Neural progenitor cell (in vitro differentiated cells): ENCODE data around the gene ZNF521. TPM values are rescaled to one million over a fixed set of nuclear protein-coding genes. Genes with fewer than 3 reads are reported as not detected.

Experiments
- DNase-seq: peaks from one replicate; pipeline ENCODE4 v3.0.0-alpha.2; 2016; ENCODE audit warnings: low spot score
- H2AFZ ChIP-seq: fragments of 200-600 bp; sonication (generic); replicated peaks from 2 replicates; pipeline ENCODE4 v1.6.1; 2016; ENCODE audit warnings: antibody characterized with exemption
- H3F3A ChIP-seq: fragments of 200-600 bp; sonication (generic); 2 replicates; pipeline ENCODE4 v1.6.1; 2016; ENCODE audit warnings: antibody characterized with exemption, low read depth
- H3K27ac ChIP-seq: fragments of 200-600 bp; sonication (generic); 2 replicates; pipeline ENCODE4 v1.5.1; 2016; ENCODE audit warnings: mild to moderate bottlenecking
- H3K27me3 ChIP-seq: fragments of 200-600 bp; sonication (generic); 2 replicates; pipeline ENCODE4 v1.6.1; 2016; ENCODE audit warnings: mild to moderate bottlenecking, moderate library complexity
- H3K36me3 ChIP-seq: fragments of 200-600 bp; sonication (generic); 2 replicates; pipeline ENCODE4 v1.5.1; 2016
- H3K4me1 ChIP-seq: fragments of 200-600 bp; sonication (generic); 2 replicates; pipeline ENCODE4 v1.6.1; 2016; ENCODE audit warnings: mixed run types
- H3K4me2 ChIP-seq: fragments of 200-600 bp; sonication (generic); 2 replicates; pipeline ENCODE4 v1.6.1; 2016
- H3K4me3 ChIP-seq: fragments of 200-600 bp; sonication (generic); 2 replicates; pipeline ENCODE4 v1.5.1; 2016
- H3K79me2 ChIP-seq: fragments of 200-600 bp; sonication (generic); 2 replicates; pipeline ENCODE4 v1.6.1; 2016; ENCODE audit warnings: low read depth
- H3K9ac ChIP-seq: fragments of 200-600 bp; sonication (generic); 2 replicates; pipeline ENCODE4 v1.6.1; 2016
- H3K9me3 ChIP-seq: fragments of 200-600 bp; sonication (generic); 2 replicates; pipeline ENCODE4 v1.5.1; 2016; ENCODE audit warnings: low read depth
- H4K20me1 ChIP-seq: fragments of 200-600 bp; sonication (generic); 2 replicates; pipeline ENCODE4 v1.6.1; 2016; ENCODE audit warnings: low read depth
- H3K27ac Mint-ChIP-seq: 3 replicates; pipeline ENCODE4 v1.8.0; 2021; ENCODE audit warnings: mixed read lengths
- H3K27me3 Mint-ChIP-seq: 2 replicates; pipeline ENCODE4 v1.8.0; 2022; ENCODE audit warnings: low read depth, mild to moderate bottlenecking, inconsistent platforms, moderate library complexity, mixed read lengths; ENCODE audit not compliant: insufficient read depth
- H3K36me3 Mint-ChIP-seq: 3 replicates; pipeline ENCODE4 v1.8.0; 2021; ENCODE audit warnings: mixed read lengths
- H3K4me1 Mint-ChIP-seq: 3 replicates; pipeline ENCODE4 v1.8.0; 2021; ENCODE audit warnings: mixed read lengths
- H3K4me3 Mint-ChIP-seq: 3 replicates; pipeline ENCODE4 v1.8.0; 2021; ENCODE audit warnings: mild to moderate bottlenecking, moderate library complexity, mixed read lengths
- H3K9me3 Mint-ChIP-seq: 3 replicates; pipeline ENCODE4 v1.8.0; 2020; ENCODE audit warnings: mixed read lengths
- EZH2 ChIP-seq: fragments of 200-600 bp; sonication (generic); IDR thresholded peaks from 2 replicates; pipeline ENCODE4 v1.6.1; 2017; ENCODE audit warnings: antibody characterized with exemption, mild to moderate bottlenecking, moderate library complexity
- EZH2phosphoT487 ChIP-seq: fragments of 200-600 bp; sonication (generic); IDR thresholded peaks from 2 replicates; pipeline ENCODE4 v1.6.1; 2017; ENCODE audit warnings: antibody characterized with exemption
- total RNA-seq: library from RNA; depleted of rRNA; stranded (reverse); fragments of >200 nt; gene quantifications from 2 replicates; pipeline ENCODE4 v1.2.3, GENCODE V29; 2015; ENCODE audit warnings: low replicate concordance
- TF ChIP-seq, protein P1 (sequence below): fragments of 200-600 bp; sonication (generic); IDR thresholded peaks from 2 replicates; pipeline ENCODE4 v1.5.1; 2017; ENCODE audit warnings: antibody characterized with exemption, mild to moderate bottlenecking

Gene ZNF521
- total RNA-seq, 1 donor from 2014 or later, result 136 TPM

DNA sequence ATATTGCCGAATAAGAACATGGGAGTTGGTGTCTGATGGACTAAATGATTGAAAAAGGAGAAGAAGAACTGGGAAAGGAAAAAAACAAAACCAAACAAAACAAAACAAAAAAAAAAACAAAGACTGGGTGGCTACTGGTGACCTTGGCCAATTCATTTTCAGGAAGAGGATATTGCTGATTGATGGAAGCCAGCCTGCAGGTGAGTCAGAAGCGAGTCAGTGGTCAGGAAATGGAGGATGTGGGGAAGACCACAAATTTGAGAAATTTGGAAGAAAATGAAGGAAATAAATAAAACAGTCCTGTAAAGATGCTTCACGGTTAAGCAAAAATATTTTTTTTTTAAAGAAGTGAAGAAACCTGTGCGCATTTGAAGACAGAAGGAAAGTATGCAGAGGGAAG is 296.9 kb downstream of the ZNF521 start:
- Histone ChIP-seq H3K4me1 (peaks cover 6% of the 10 kb centered on the region), H3K79me2 (no peaks in the 10 kb centered on the region), H3K27ac (no peak overlapping the region), H3K9me3 (no peaks in the 10 kb centered on the region), H3K27me3 (no peaks in the 10 kb centered on the region), H3K4me3 (no peak overlapping the region), H4K20me1 (no peaks in the 10 kb centered on the region), H3K4me2 (no peak overlapping the region), H3F3A (peaks cover 7% of the 10 kb centered on the region), H3K9ac (no peak overlapping the region), H2AFZ (no peak overlapping the region), H3K36me3 (no peaks in the 10 kb centered on the region)
- Mint-ChIP-seq H3K4me1 (peaks cover 3% of the 10 kb centered on the region), H3K27ac (no peak overlapping the region), H3K36me3 (peaks cover 11% of the 10 kb centered on the region), H3K27me3 (no peaks in the 10 kb centered on the region), H3K9me3 (peaks cover 2% of the 10 kb centered on the region), H3K4me3 (no peak overlapping the region)
- no peak for DNase-seq
- TF ChIP-seq EZH2phosphoT487, result no peak
- TF ChIP-seq, protein P1, sequence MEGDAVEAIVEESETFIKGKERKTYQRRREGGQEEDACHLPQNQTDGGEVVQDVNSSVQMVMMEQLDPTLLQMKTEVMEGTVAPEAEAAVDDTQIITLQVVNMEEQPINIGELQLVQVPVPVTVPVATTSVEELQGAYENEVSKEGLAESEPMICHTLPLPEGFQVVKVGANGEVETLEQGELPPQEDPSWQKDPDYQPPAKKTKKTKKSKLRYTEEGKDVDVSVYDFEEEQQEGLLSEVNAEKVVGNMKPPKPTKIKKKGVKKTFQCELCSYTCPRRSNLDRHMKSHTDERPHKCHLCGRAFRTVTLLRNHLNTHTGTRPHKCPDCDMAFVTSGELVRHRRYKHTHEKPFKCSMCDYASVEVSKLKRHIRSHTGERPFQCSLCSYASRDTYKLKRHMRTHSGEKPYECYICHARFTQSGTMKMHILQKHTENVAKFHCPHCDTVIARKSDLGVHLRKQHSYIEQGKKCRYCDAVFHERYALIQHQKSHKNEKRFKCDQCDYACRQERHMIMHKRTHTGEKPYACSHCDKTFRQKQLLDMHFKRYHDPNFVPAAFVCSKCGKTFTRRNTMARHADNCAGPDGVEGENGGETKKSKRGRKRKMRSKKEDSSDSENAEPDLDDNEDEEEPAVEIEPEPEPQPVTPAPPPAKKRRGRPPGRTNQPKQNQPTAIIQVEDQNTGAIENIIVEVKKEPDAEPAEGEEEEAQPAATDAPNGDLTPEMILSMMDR, result no peak
- TF ChIP-seq EZH2, result no peak

DNA sequence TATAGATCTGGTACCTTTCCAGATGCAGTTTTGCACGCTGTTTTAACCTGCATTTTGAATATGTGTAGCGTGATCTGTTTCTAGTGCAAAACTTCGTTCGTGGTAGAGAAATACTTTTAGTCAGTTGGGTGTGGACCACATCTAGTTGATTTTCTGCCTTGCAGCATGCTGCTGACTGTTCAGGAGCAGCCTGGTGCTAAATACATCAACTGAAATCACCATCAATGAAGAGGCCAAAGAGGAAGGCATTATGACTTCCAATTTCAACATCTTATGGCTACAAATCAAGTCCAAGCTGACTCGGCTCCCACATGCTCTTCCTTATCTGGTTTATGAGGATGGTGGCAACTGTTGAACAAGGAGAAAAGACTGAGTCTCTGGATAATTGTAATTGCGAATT is 298.5 kb downstream of the ZNF521 start:
- H3K4me3 ChIP-seq, result no peak overlapping the region
- no peaks in the 10 kb centered on the region for H3K36me3 ChIP-seq
- H3K9ac ChIP-seq, result no peak overlapping the region
- H3K4me3 Mint-ChIP-seq, result no peak overlapping the region
- H3K36me3 Mint-ChIP-seq, result peaks cover 11% of the 10 kb centered on the region
- H3K27me3 ChIP-seq, result no peaks in the 10 kb centered on the region
- H3F3A ChIP-seq, result peaks cover 3% of the 10 kb centered on the region
- H3K4me1 ChIP-seq, result peaks cover 9% of the 10 kb centered on the region
- no peaks in the 10 kb centered on the region for H3K79me2 ChIP-seq
- H3K27ac ChIP-seq, result no peak overlapping the region
- no peaks in the 10 kb centered on the region for H4K20me1 ChIP-seq
- no peak overlapping the region for H3K27ac Mint-ChIP-seq
- no peaks in the 10 kb centered on the region for H3K4me1 Mint-ChIP-seq
- peaks cover 2% of the 10 kb centered on the region for H3K27me3 Mint-ChIP-seq
- peaks cover 2% of the 10 kb centered on the region for H3K9me3 Mint-ChIP-seq
- H3K4me2 ChIP-seq, result no peak overlapping the region
- H2AFZ ChIP-seq, result no peak overlapping the region
- TF ChIP-seq EZH2 (no peak), EZH2phosphoT487 (no peak)
- TF ChIP-seq, protein P1, result no peak
- no peaks in the 10 kb centered on the region for H3K9me3 ChIP-seq
- no peak for DNase-seq

DNA sequence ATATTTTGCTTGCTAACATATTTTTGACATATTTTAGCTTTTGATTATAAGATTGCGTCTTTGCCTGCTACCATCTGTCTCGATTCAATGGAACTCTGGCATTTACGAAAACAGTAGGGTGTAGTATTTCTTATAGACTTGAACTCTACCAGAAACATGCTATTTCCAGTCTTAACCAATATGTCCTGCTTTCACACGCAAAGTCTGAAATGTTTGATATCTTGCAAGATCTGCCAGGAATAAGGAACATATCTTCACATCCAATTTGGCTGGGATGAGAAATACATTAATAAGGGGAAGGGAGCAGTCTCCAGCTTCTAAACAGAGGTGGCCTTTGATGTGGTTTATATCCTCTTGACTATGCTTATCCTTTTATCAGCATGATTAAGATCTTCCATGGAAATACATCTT is 299.4 kb downstream of the ZNF521 start:
- Histone ChIP-seq H3F3A (peaks cover 3% of the 10 kb centered on the region), H3K36me3 (no peaks in the 10 kb centered on the region), H3K4me2 (no peak overlapping the region), H2AFZ (no peak overlapping the region), H4K20me1 (no peaks in the 10 kb centered on the region), H3K79me2 (no peaks in the 10 kb centered on the region), H3K27ac (no peak overlapping the region), H3K9ac (no peak overlapping the region), H3K4me3 (no peak overlapping the region), H3K27me3 (no peaks in the 10 kb centered on the region), H3K4me1 (peaks cover 9% of the 10 kb centered on the region), H3K9me3 (no peaks in the 10 kb centered on the region)
- Mint-ChIP-seq H3K27ac (no peak overlapping the region), H3K27me3 (peaks cover 2% of the 10 kb centered on the region), H3K36me3 (peaks cover 11% of the 10 kb centered on the region), H3K4me1 (no peaks in the 10 kb centered on the region), H3K4me3 (no peak overlapping the region), H3K9me3 (peaks cover 2% of the 10 kb centered on the region)
- TF ChIP-seq, protein P1, result no peak
- TF ChIP-seq EZH2, result no peak
- TF ChIP-seq EZH2phosphoT487, result no peak
- no peak for DNase-seq
